ENCODE measurements around the gene MTHFD1L.

GRCh38 chr6:150931405-150931804 is 65.9 kb downstream of the MTHFD1L start:
- TF ChIP-seq POLR2A (IDR thresholded peaks at IDR 0.05) (no peak), CTCF (IDR thresholded peaks at IDR 0.05) (no peak)
